Peyer's patch (tissue), 4 donors: ENCODE measurements around the gene NLRP1. TPM values are rescaled to one million over a fixed set of nuclear protein-coding genes. Genes with fewer than 3 reads are reported as not detected.

Source experiments
- DNase-seq, 3 donors: peaks; one replicate each; pipeline ENCODE4 v3.0.0-alpha.2; 2017 to 2019
- H3K27ac ChIP-seq, 4 donors: fragments of 200-600 bp; sonication (generic); one replicate each; pipeline ENCODE4 v1.5.1; 2016 to 2019
- H3K27me3 ChIP-seq, 2 donors: fragments of 200-600 bp; sonication (generic); one replicate each; pipeline ENCODE4 v1.5.1; 2019
- H3K36me3 ChIP-seq, 3 donors: fragments of 200-600 bp; sonication (generic); one replicate each; pipeline ENCODE4 v1.5.1; 2016 to 2019
- H3K4me1 ChIP-seq, 4 donors: fragments of 200-600 bp; sonication (generic); one replicate each; pipeline ENCODE4 v1.5.1; 2016 to 2019
- H3K4me3 ChIP-seq, 4 donors: fragments of 200-600 bp; sonication (generic); 1 replicate in 3 of 4; 2 replicates in 1 of 4; pipeline ENCODE4 v1.5.1; 2016 to 2019; ENCODE audit warnings: mild to moderate bottlenecking in 1 of 4
- H3K9me3 ChIP-seq, 4 donors: fragments of 200-600 bp; sonication (generic); one replicate each; pipeline ENCODE4 v1.5.1; 2016 to 2019; ENCODE audit warnings: mild to moderate bottlenecking in 1 of 4
- CTCF ChIP-seq, 6 experiments: fragments of 450-650 bp in 4 of 6; fragments of 200-600 bp in 2 of 6; sonication (generic) in 1 of 6; IDR thresholded peaks; one replicate each; pipeline ENCODE4 v1.5.1; 2017 to 2019; ENCODE audit warnings: antibody characterized with exemption in 6 of 6, mild to moderate bottlenecking in 3 of 6, moderate library complexity in 1 of 6
- POLR2A ChIP-seq, 2 donors: fragments of 450-650 bp; IDR thresholded peaks; one replicate each; pipeline ENCODE4 v1.5.1; 2017; ENCODE audit warnings: antibody characterized with exemption in 2 of 2, mild to moderate bottlenecking in 2 of 2, moderate library complexity in 2 of 2
- total RNA-seq, 4 donors: library from RNA; depleted of rRNA; stranded (reverse); fragments of >200 nt; gene quantifications; one replicate each; pipeline ENCODE4 v1.1.0, GENCODE V29; 2016

The NLRP1 gene
- total RNA-seq, 4 donors from 2014 or later, result 8.6 to 80.0 (median 18.5) TPM

DNA sequence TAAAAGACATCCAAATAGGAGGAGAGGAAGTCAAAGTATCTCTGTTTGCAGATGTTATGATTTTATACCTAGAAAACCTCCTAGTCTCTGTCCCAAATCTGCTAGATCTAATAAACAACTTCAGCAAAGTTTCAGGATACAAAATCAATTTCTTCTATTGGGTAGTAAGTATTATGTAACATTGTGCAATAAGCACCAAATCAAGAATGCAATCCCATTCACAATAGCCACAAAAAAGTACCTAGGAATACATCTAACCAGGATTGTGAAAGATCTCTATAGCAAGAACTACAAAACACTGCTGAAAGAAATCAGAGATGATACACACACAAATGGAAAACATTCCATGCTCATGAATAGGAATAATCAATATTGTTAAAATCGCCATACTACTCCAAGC is 13.0 kb downstream of the NLRP1 start:
- no peak for TF ChIP-seq POLR2A (IDR thresholded peaks at IDR 0.05)
- no peak for TF ChIP-seq CTCF (IDR thresholded peaks at IDR 0.05)

GRCh38 chr17:5565808-5566207 is 18.5 kb downstream of the NLRP1 start:
- Histone ChIP-seq H3K36me3 (no peaks in the 10 kb centered on the region), H3K4me1 (no peaks in the 10 kb centered on the region), H3K9me3 (no peaks in the 10 kb centered on the region), H3K4me3 (no peak overlapping the region), H3K27ac (no peak overlapping the region), H3K27me3 (no peaks in the 10 kb centered on the region)
- no peak for DNase-seq
- TF ChIP-seq CTCF (IDR thresholded peaks at IDR 0.05), result no peak
- no peak for TF ChIP-seq POLR2A (IDR thresholded peaks at IDR 0.05)

More for the DNA sequence above, 13.0 kb downstream of the NLRP1 start:
- Histone ChIP-seq H3K9me3 (no peaks in the 10 kb centered on the region), H3K4me3 (no peak overlapping the region), H3K27ac (no peak overlapping the region), H3K36me3 (peaks cover 0 to 7% (median 0%) of the 10 kb centered on the region in 3 donors), H3K27me3 (no peaks in the 10 kb centered on the region), H3K4me1 (no peaks in the 10 kb centered on the region)
- DNase-seq, result no peak

- no peak for DNase-seq
- H3K27me3 ChIP-seq, result no peaks in the 10 kb centered on the region
- TF ChIP-seq CTCF (IDR thresholded peaks at IDR 0.05) (no peak), POLR2A (IDR thresholded peaks at IDR 0.05) (no peak)
- peaks cover 0 to 10% (median 0%) of the 10 kb centered on the region in 3 donors for H3K36me3 ChIP-seq
- H3K4me3 ChIP-seq, result no peak overlapping the region
- H3K27ac ChIP-seq, result no peak overlapping the region
- no peaks in the 10 kb centered on the region for H3K9me3 ChIP-seq
- no peaks in the 10 kb centered on the region for H3K4me1 ChIP-seq
These were observed 20.9 kb downstream of the NLRP1 start for GRCh38 chr17:5563456-5563855.

DNA sequence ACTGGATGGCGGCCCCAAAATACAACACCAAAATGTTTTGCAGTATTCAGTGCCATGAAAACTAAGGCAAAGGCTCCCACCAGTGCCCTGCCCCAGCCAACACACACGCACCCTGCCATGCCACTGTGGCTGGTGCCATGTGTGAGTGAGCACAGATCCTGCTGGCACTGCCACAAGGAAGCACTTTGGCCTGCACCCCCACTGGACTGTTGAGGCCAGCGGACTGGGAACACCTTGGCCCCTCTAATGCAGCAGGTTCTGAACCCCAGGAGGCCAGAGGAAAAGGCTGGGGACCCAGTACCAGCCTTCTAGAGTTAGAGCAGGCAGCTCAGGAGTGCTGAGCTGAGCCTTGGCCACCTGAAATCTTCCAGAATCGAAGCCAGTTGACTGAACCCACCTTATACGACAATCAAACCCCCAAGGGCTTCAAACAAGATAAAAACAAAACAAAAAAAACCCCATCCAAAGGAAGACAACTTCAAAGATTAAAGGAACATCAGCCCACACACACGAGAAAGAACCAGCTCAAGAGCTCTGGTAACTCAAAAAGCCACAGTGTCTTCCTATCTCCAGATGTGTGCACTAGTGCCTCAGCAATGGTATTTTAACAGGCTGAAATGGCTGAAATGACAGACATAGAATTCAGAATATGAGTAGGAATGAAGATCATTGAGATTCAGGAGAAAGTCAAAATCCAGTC is 21.5 kb downstream of the NLRP1 start:
- no peaks in the 10 kb centered on the region for H3K4me1 ChIP-seq
- H3K4me3 ChIP-seq, result no peak overlapping the region
- TF ChIP-seq CTCF (IDR thresholded peaks at IDR 0.05) (no peak), POLR2A (IDR thresholded peaks at IDR 0.05) (no peak)
- H3K9me3 ChIP-seq, result no peaks in the 10 kb centered on the region
- H3K36me3 ChIP-seq, result peaks cover 0 to 11% (median 0%) of the 10 kb centered on the region in 3 donors
- H3K27me3 ChIP-seq, result no peaks in the 10 kb centered on the region
- no peak overlapping the region for H3K27ac ChIP-seq
- no peak for DNase-seq

DNA sequence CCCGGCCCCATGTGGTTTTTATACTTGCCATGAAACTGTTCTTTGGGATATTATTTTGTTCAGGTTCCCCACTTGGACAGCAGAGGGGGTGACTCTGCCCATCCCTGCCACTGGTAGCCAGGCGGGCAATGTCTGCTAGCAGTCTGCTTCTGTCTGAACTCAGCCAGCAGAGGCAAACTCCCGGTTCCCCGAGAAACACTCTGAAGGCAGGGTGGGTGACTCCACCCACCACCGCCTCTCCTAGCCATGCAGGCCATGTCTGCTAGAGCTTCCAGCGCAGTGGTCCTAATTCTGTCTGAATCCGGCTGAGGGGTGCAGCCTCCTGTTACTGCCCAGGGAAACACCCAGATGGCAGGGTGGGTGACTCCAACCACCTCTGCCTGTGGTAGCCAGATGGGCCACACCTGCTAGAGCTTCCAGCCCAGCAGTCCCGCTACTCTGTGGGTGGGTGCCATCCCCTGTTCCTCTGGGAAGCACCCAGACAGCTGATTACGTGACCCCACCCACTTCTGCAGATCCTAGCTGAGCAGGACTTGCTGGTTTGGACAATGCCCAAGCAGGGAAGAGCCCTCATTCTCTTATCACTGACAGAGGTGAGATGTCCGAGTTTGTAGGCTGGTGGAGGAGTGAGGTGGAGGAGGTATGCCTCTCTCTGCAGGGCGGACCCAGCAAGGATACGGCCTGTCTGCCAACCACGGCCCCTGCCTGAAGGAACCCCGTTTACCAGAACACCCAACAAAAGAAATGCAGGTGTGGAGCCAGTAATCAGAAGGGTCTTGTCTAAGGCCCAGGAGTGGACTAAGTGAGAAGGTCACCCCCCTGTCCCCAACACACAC is 22.4 kb downstream of the NLRP1 start:
- Histone ChIP-seq H3K27me3 (no peaks in the 10 kb centered on the region), H3K4me1 (no peaks in the 10 kb centered on the region), H3K27ac (no peak overlapping the region), H3K9me3 (no peaks in the 10 kb centered on the region), H3K36me3 (peaks cover 0 to 11% (median 0%) of the 10 kb centered on the region in 3 donors), H3K4me3 (no peak overlapping the region)
- peak in 1 of 3 donors; percentile 6 for DNase-seq
- TF ChIP-seq POLR2A (IDR thresholded peaks at IDR 0.05) (no peak), CTCF (IDR thresholded peaks at IDR 0.05) (no peak)
